ENCODE data around the gene TMEM120A. TPM values are rescaled to one million over a fixed set of nuclear protein-coding genes. Genes with fewer than 3 reads are reported as not detected.

Gene TMEM120A
- polyA plus RNA-seq, 3 donors = 65.5 to 79.9 (median 76.1) TPM

- peak overlapping the region; percentile 25 to 86 (median 61) for H3K4me3 ChIP-seq (replicated peaks in 1 of 3; ENCODE audit: low read depth in 2 of 3, low read length in 3 of 3)
- H3K4me1 ChIP-seq (ENCODE audit: control insufficient read depth in 1 of 2, insufficient read depth in 2 of 2, low read length in 2 of 2) = peaks cover 37 to 51% of the 10 kb centered on the region in 2 donors
- peak overlapping the region; percentile 85 for H3K4me2 ChIP-seq (replicated peaks; ENCODE audit: extremely low read depth, low read length, poor library complexity, severe bottlenecking)
- peak overlapping the region in 1 of 2 donors; percentile 78 for H3K27ac ChIP-seq (ENCODE audit: low read depth in 1 of 2, low read length in 2 of 2)
- DNase-seq = no peak
- Mint-ChIP-seq H3K36me3 (peaks cover 28 to 47% of the 10 kb centered on the region in 2 donors), H3K4me3 (peak overlapping the region; percentile 66 to 69), H3K4me1 (peaks cover 46% of the 10 kb centered on the region), H3K27me3 (ENCODE audit: low read depth in 3 of 3) (peaks cover 0 to 5% (median 0%) of the 10 kb centered on the region in 3 donors), H3K27ac (peak overlapping the region; percentile 64 to 99 (median 87)), H3K9me3 (peaks cover 0 to 7% (median 4%) of the 10 kb centered on the region in 7 donors)
- H4K20me1 ChIP-seq (ENCODE audit: insufficient read depth, low read length) = peaks cover 10% of the 10 kb centered on the region
- H3K9ac ChIP-seq (ENCODE audit: insufficient read depth, low read length, poor library complexity, severe bottlenecking) = peak overlapping the region; percentile 80
- TF ChIP-seq, protein P1, sequence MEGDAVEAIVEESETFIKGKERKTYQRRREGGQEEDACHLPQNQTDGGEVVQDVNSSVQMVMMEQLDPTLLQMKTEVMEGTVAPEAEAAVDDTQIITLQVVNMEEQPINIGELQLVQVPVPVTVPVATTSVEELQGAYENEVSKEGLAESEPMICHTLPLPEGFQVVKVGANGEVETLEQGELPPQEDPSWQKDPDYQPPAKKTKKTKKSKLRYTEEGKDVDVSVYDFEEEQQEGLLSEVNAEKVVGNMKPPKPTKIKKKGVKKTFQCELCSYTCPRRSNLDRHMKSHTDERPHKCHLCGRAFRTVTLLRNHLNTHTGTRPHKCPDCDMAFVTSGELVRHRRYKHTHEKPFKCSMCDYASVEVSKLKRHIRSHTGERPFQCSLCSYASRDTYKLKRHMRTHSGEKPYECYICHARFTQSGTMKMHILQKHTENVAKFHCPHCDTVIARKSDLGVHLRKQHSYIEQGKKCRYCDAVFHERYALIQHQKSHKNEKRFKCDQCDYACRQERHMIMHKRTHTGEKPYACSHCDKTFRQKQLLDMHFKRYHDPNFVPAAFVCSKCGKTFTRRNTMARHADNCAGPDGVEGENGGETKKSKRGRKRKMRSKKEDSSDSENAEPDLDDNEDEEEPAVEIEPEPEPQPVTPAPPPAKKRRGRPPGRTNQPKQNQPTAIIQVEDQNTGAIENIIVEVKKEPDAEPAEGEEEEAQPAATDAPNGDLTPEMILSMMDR (IDR thresholded peaks at IDR 0.05) = no peak
- peaks cover 0 to 11% of the 10 kb centered on the region in 2 donors for H3K36me3 ChIP-seq (replicated peaks in 1 of 2; ENCODE audit: control insufficient read depth in 1 of 2, insufficient read depth in 2 of 2, low read length in 2 of 2)
- H3K27me3 ChIP-seq (ENCODE audit: control insufficient read depth in 2 of 2, insufficient read depth in 2 of 2, low read length in 2 of 2) = no peaks in the 10 kb centered on the region
- intact Hi-C loops (cut with micrococcal nuclease) = loop anchor here in 1 of 2 donors (2.0 kb wide), 2 partner anchors 44 to 80 kb away; partner anchors contain the start of gene POR
- peak overlapping the region; percentile 81 for H2AFZ ChIP-seq (ENCODE audit: insufficient read depth, low read depth, low read length, poor library complexity, severe bottlenecking)
- no peaks in the 10 kb centered on the region for H3K9me3 ChIP-seq (replicated peaks in 1 of 2; ENCODE audit: control insufficient read depth in 1 of 2, insufficient read depth in 1 of 2, low read length in 2 of 2)
- WGBS (ENCODE audit: insufficient coverage) = 100% methylated on average over 3 of the region's 11 CpGs
- peaks cover 5% of the 10 kb centered on the region for H3K79me2 ChIP-seq (ENCODE audit: insufficient read depth, low read length)
Observed at GRCh38 chr7:75995052-75995471, 667 bp upstream of the TMEM120A start.

DNA sequence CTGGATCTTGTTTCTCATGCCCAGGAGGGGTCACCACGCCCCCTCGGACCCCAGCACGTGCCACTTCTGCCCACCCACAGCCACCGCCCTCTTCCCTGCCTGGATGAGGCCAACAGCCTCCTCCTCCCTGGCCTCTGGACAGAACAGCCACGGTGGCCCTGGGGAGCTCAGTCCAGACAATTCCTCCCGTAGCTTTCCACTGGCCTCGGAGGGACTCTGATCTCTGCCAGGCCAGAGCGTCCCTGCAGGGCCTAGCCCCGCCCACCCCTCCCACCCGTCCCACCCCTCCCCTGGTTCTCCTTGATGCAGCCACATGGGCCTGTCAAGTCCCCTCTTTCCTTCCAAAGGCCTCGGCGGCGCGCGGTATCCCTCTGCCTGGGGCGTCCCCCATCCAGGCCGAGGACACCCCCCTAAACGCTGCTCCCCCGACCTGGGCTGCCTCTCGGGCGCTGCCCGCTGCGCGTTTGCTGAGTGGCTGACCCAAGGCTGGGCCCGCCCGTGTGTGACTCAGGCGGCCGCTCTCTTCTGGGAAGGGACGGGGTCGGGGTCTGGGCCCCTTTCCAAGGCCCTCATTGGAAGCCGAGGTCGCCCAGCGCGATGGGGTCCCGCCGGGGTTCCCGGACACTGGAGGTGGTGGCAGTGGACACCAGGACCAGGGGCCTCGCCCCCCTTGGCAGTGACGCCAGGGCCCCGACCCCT lies 557 bp downstream of the TMEM120A start:
- Mint-ChIP-seq H3K36me3 (peaks cover 29 to 36% of the 10 kb centered on the region in 2 donors), H3K4me3 (peak overlapping the region; percentile 77 to 84), H3K9me3 (peaks cover 0 to 7% (median 4%) of the 10 kb centered on the region in 7 donors), H3K27ac (peak overlapping the region in 5 of 7 donors; percentile 8 to 79 (median 45)), H3K27me3 (ENCODE audit: low read depth in 3 of 3) (peaks cover 0 to 3% (median 0%) of the 10 kb centered on the region in 3 donors), H3K4me1 (peaks cover 52% of the 10 kb centered on the region)
- Histone ChIP-seq H3K4me3 (replicated peaks in 1 of 3; ENCODE audit: low read depth in 2 of 3, low read length in 3 of 3) (peak overlapping the region; percentile 61 to 86 (median 86)), H4K20me1 (ENCODE audit: insufficient read depth, low read length) (peaks cover 20% of the 10 kb centered on the region), H3K9ac (ENCODE audit: insufficient read depth, low read length, poor library complexity, severe bottlenecking) (peak overlapping the region; percentile 80), H3K27me3 (ENCODE audit: control insufficient read depth in 2 of 2, insufficient read depth in 2 of 2, low read length in 2 of 2) (no peaks in the 10 kb centered on the region), H3K9me3 (replicated peaks in 1 of 2; ENCODE audit: control insufficient read depth in 1 of 2, insufficient read depth in 1 of 2, low read length in 2 of 2) (no peaks in the 10 kb centered on the region), H3K4me1 (ENCODE audit: control insufficient read depth in 1 of 2, insufficient read depth in 2 of 2, low read length in 2 of 2) (peaks cover 37 to 51% of the 10 kb centered on the region in 2 donors), H3K4me2 (replicated peaks; ENCODE audit: extremely low read depth, low read length, poor library complexity, severe bottlenecking) (peak overlapping the region; percentile 85), H3K36me3 (replicated peaks in 1 of 2; ENCODE audit: control insufficient read depth in 1 of 2, insufficient read depth in 2 of 2, low read length in 2 of 2) (peaks cover 0 to 6% of the 10 kb centered on the region in 2 donors), H2AFZ (ENCODE audit: insufficient read depth, low read depth, low read length, poor library complexity, severe bottlenecking) (peak overlapping the region; percentile 81), H3K79me2 (ENCODE audit: insufficient read depth, low read length) (peaks cover 5% of the 10 kb centered on the region), H3K27ac (ENCODE audit: low read depth in 1 of 2, low read length in 2 of 2) (peak overlapping the region in 1 of 2 donors; percentile 78)
- WGBS (ENCODE audit: insufficient coverage) = 6% methylated on average over 34 of the region's 40 CpGs
- intact Hi-C loops (cut with micrococcal nuclease) = loop anchor here in 1 of 2 donors (2.0 kb wide), 2 partner anchors 43 to 79 kb away; partner anchors contain the start of gene POR
- TF ChIP-seq, protein P1 (IDR thresholded peaks at IDR 0.05) = no peak
- DNase-seq = peak in 2 of 3 donors; percentile 50 to 55

Measured in CD14-positive monocyte (primary cell).